Measurements from ENCODE around the gene HNF1A. TPM values are rescaled to one million over a fixed set of nuclear protein-coding genes. Genes with fewer than 3 reads are reported as not detected.

The HNF1A gene
- total RNA-seq, 1 donor from 2014 or later = not detected

DNA sequence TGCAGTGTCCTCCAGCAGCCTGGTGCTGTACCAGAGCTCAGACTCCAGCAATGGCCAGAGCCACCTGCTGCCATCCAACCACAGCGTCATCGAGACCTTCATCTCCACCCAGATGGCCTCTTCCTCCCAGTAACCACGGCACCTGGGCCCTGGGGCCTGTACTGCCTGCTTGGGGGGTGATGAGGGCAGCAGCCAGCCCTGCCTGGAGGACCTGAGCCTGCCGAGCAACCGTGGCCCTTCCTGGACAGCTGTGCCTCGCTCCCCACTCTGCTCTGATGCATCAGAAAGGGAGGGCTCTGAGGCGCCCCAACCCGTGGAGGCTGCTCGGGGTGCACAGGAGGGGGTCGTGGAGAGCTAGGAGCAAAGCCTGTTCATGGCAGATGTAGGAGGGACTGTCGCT lies 22.7 kb downstream of the HNF1A start:
- H3K9me3 Mint-ChIP-seq = no peaks in the 10 kb centered on the region
- no peaks in the 10 kb centered on the region for H4K20me1 ChIP-seq (ENCODE audit: low read depth)
- H3K27ac ChIP-seq = no peak overlapping the region
- H3K4me2 ChIP-seq = no peak overlapping the region
- no peak overlapping the region for H2AFZ ChIP-seq (replicated peaks)
- H3K4me3 Mint-ChIP-seq = no peak overlapping the region
- H3K79me2 ChIP-seq (ENCODE audit: low read depth) = no peaks in the 10 kb centered on the region
- no peaks in the 10 kb centered on the region for H3K27me3 ChIP-seq
- H3K27me3 Mint-ChIP-seq (ENCODE audit: insufficient read depth, low read depth) = peaks cover 2% of the 10 kb centered on the region
- H3K36me3 ChIP-seq = no peaks in the 10 kb centered on the region
- no peak overlapping the region for H3K4me3 ChIP-seq
- DNase-seq (ENCODE audit: low spot score) = no peak
- H3K4me1 ChIP-seq = no peaks in the 10 kb centered on the region
- H3K9ac ChIP-seq = no peak overlapping the region
- no peaks in the 10 kb centered on the region for H3K9me3 ChIP-seq (ENCODE audit: low read depth)
- H3K27ac Mint-ChIP-seq = no peak overlapping the region
- H3K36me3 Mint-ChIP-seq = peaks cover 6% of the 10 kb centered on the region
- TF ChIP-seq EZH2 (IDR thresholded peaks at IDR 0.05) = no peak
- TF ChIP-seq EZH2phosphoT487 (IDR thresholded peaks at IDR 0.05) = no peak
- TF ChIP-seq, protein P1, sequence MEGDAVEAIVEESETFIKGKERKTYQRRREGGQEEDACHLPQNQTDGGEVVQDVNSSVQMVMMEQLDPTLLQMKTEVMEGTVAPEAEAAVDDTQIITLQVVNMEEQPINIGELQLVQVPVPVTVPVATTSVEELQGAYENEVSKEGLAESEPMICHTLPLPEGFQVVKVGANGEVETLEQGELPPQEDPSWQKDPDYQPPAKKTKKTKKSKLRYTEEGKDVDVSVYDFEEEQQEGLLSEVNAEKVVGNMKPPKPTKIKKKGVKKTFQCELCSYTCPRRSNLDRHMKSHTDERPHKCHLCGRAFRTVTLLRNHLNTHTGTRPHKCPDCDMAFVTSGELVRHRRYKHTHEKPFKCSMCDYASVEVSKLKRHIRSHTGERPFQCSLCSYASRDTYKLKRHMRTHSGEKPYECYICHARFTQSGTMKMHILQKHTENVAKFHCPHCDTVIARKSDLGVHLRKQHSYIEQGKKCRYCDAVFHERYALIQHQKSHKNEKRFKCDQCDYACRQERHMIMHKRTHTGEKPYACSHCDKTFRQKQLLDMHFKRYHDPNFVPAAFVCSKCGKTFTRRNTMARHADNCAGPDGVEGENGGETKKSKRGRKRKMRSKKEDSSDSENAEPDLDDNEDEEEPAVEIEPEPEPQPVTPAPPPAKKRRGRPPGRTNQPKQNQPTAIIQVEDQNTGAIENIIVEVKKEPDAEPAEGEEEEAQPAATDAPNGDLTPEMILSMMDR (IDR thresholded peaks at IDR 0.05) = no peak
- no peaks in the 10 kb centered on the region for H3F3A ChIP-seq (ENCODE audit: low read depth)
- peaks cover 9% of the 10 kb centered on the region for H3K4me1 Mint-ChIP-seq

DNA sequence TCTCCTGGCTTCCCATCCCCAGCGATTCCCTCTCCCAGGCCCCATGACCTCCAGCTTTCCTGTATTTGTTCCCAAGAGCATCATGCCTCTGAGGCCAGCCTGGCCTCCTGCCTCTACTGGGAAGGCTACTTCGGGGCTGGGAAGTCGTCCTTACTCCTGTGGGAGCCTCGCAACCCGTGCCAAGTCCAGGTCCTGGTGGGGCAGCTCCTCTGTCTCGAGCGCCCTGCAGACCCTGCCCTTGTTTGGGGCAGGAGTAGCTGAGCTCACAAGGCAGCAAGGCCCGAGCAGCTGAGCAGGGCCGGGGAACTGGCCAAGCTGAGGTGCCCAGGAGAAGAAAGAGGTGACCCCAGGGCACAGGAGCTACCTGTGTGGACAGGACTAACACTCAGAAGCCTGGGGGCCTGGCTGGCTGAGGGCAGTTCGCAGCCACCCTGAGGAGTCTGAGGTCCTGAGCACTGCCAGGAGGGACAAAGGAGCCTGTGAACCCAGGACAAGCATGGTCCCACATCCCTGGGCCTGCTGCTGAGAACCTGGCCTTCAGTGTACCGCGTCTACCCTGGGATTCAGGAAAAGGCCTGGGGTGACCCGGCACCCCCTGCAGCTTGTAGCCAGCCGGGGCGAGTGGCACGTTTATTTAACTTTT lies 23.6 kb downstream of the HNF1A start:
- H3K36me3 Mint-ChIP-seq = peaks cover 6% of the 10 kb centered on the region
- H3K27me3 Mint-ChIP-seq (ENCODE audit: insufficient read depth, low read depth) = peaks cover 2% of the 10 kb centered on the region
- H3F3A ChIP-seq (ENCODE audit: low read depth) = no peaks in the 10 kb centered on the region
- H3K27ac ChIP-seq = no peak overlapping the region
- TF ChIP-seq EZH2 (IDR thresholded peaks at IDR 0.05) (no peak), EZH2phosphoT487 (IDR thresholded peaks at IDR 0.05) (no peak)
- TF ChIP-seq, protein P1 (IDR thresholded peaks at IDR 0.05) = no peak
- no peaks in the 10 kb centered on the region for H3K9me3 ChIP-seq (ENCODE audit: low read depth)
- H3K4me3 ChIP-seq = no peak overlapping the region
- H4K20me1 ChIP-seq (ENCODE audit: low read depth) = no peaks in the 10 kb centered on the region
- no peaks in the 10 kb centered on the region for H3K4me1 ChIP-seq
- no peak for DNase-seq (ENCODE audit: low spot score)
- no peaks in the 10 kb centered on the region for H3K36me3 ChIP-seq
- no peak overlapping the region for H3K27ac Mint-ChIP-seq
- peaks cover 9% of the 10 kb centered on the region for H3K4me1 Mint-ChIP-seq
- no peak overlapping the region for H3K4me3 Mint-ChIP-seq
- no peak overlapping the region for H2AFZ ChIP-seq (replicated peaks)
- H3K4me2 ChIP-seq = no peak overlapping the region
- no peaks in the 10 kb centered on the region for H3K9me3 Mint-ChIP-seq
- H3K9ac ChIP-seq = no peak overlapping the region
- H3K27me3 ChIP-seq = no peaks in the 10 kb centered on the region
- H3K79me2 ChIP-seq (ENCODE audit: low read depth) = no peaks in the 10 kb centered on the region

DNA sequence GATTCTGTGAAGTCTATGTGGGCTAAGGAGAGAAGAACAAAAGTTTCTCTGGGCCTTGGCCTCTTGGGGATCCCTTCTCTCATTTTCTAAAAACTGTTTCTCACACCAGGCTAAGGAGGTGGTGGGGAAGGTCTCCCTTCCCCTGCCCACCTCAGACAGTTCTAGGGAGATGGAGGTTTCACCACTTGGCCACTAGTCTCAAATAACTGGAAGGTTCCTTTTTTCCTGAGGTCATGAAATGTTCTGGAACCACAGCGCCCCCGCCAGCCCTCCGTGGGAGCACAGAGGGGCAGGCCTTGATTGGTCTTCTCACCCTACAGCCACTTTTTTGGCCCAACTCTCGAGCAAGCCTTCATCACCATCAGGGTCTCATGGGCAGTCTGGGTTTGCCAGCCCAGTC lies 25.3 kb downstream of the HNF1A start:
- Histone ChIP-seq H3K27ac (no peak overlapping the region), H3K79me2 (ENCODE audit: low read depth) (no peaks in the 10 kb centered on the region), H2AFZ (replicated peaks) (no peak overlapping the region), H3K9me3 (ENCODE audit: low read depth) (no peaks in the 10 kb centered on the region), H3K4me1 (no peaks in the 10 kb centered on the region), H3K36me3 (no peaks in the 10 kb centered on the region), H4K20me1 (ENCODE audit: low read depth) (no peaks in the 10 kb centered on the region), H3F3A (ENCODE audit: low read depth) (no peaks in the 10 kb centered on the region), H3K9ac (no peak overlapping the region), H3K4me3 (no peak overlapping the region), H3K27me3 (no peaks in the 10 kb centered on the region), H3K4me2 (no peak overlapping the region)
- Mint-ChIP-seq H3K36me3 (peaks cover 6% of the 10 kb centered on the region), H3K27me3 (ENCODE audit: insufficient read depth, low read depth) (no peaks in the 10 kb centered on the region), H3K27ac (no peak overlapping the region), H3K4me1 (no peaks in the 10 kb centered on the region), H3K4me3 (no peak overlapping the region), H3K9me3 (no peaks in the 10 kb centered on the region)
- TF ChIP-seq EZH2phosphoT487 (IDR thresholded peaks at IDR 0.05) = no peak
- TF ChIP-seq, protein P1 (IDR thresholded peaks at IDR 0.05) = peak; percentile 42
- peak; percentile 40 for DNase-seq (ENCODE audit: low spot score)

Data from neural progenitor cell (in vitro differentiated cells).